Measurements from ENCODE around the gene AHCY. TPM values are rescaled to one million over a fixed set of nuclear protein-coding genes. Genes with fewer than 3 reads are reported as not detected.
"Not testable (repeated sequence)": the region's sequence is repeated elsewhere in the genome, so short reads cannot be mapped to it uniquely, and the experiment has no call there.

The AHCY gene
- total RNA-seq, 1 donor from 2014 or later: 194 TPM

GRCh38 chr20:34251619-34252018 is 51.5 kb downstream of the AHCY start:
- DNase-seq (ENCODE audit: low read depth): no peak
- no peak for TF ChIP-seq CTCF (conservative IDR thresholded peaks at IDR 0.05; ENCODE audit: low read depth, low read length)
- H3K4me3 ChIP-seq (ENCODE audit: low read depth, low read length): no peak overlapping the region

GRCh38 chr20:34250005-34250404 is 53.1 kb downstream of the AHCY start:
- no peak for DNase-seq (ENCODE audit: low read depth)
- H3K4me3 ChIP-seq (ENCODE audit: low read depth, low read length): no peak overlapping the region
- no peak for TF ChIP-seq CTCF (conservative IDR thresholded peaks at IDR 0.05; ENCODE audit: low read depth, low read length)

- no peak for DNase-seq (ENCODE audit: low read depth)
- no peak overlapping the region for H3K4me3 ChIP-seq (ENCODE audit: low read depth, low read length)
- no peak for TF ChIP-seq CTCF (conservative IDR thresholded peaks at IDR 0.05; ENCODE audit: low read depth, low read length)
Measured at GRCh38 chr20:34249291-34249690, 53.9 kb downstream of the AHCY start.

GRCh38 chr20:34246126-34246626 is 57.0 kb downstream of the AHCY start:
- no peak for DNase-seq (ENCODE audit: low read depth)
- TF ChIP-seq CTCF (conservative IDR thresholded peaks at IDR 0.05; ENCODE audit: low read depth, low read length): no peak
- no peak overlapping the region for H3K4me3 ChIP-seq (ENCODE audit: low read depth, low read length)

GRCh38 chr20:34243377-34243776 is 59.8 kb downstream of the AHCY start:
- no peak for TF ChIP-seq CTCF (conservative IDR thresholded peaks at IDR 0.05; ENCODE audit: low read depth, low read length)
- DNase-seq (ENCODE audit: low read depth): no peak
- H3K4me3 ChIP-seq (ENCODE audit: low read depth, low read length): no peak overlapping the region

- no peak overlapping the region for H3K4me3 ChIP-seq (ENCODE audit: low read depth, low read length)
- no peak for TF ChIP-seq CTCF (conservative IDR thresholded peaks at IDR 0.05; ENCODE audit: low read depth, low read length)
- DNase-seq (ENCODE audit: low read depth): no peak
Measured at GRCh38 chr20:34242879-34243278, 60.3 kb downstream of the AHCY start.

- DNase-seq (ENCODE audit: low read depth): not testable (repeated sequence)
Measured at GRCh38 chr20:34242015-34242414, 61.1 kb downstream of the AHCY start.

More at GRCh38 chr20:34242015-34242414, 61.1 kb downstream of the AHCY start:
- H3K4me3 ChIP-seq (ENCODE audit: low read depth, low read length): not testable (repeated sequence)

Measured in epithelial cell of proximal tubule (primary cell).